Measurements from ENCODE around the gene GPX3.

The GPX3 gene, protein sequence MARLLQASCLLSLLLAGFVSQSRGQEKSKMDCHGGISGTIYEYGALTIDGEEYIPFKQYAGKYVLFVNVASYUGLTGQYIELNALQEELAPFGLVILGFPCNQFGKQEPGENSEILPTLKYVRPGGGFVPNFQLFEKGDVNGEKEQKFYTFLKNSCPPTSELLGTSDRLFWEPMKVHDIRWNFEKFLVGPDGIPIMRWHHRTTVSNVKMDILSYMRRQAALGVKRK

DNA sequence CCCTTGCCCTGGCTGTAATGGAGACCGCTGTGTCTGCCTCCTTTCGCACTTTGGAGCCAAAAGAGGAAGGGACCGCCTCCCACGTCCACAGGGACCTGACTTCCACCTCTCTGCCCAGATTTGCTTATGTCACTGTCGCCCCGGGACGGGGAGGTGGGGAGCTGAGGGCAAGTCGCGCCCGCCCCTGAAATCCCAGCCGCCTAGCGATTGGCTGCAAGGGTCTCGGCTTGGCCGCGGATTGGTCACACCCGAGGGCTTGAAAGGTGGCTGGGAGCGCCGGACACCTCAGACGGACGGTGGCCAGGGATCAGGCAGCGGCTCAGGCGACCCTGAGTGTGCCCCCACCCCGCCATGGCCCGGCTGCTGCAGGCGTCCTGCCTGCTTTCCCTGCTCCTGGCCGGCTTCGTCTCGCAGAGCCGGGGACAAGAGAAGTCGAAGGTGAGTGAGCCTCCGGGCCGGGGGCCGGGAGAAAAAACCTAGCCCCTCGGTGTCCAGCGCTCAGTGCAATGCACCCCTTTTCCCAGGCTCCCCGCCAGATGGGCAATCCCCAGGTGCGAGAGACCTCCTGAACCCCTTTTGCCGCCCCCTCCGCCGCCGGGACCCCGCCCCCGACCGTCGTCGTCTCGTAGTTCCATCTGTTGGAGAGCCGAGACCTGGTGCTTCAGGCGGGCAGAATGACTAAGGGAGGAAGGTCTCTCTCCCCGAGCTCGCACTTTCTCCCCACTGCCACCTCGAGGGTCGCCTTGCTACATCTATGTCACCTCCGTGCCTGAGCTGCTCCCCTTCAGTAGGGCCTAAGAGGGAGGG, at the start of gene GPX3:
Gene GPX3, plus strand, starts transcription at position 288 of the 807 bp plus-strand sequence. Its CDS starts 64 bp downstream, at position 352.
- peak; percentile 37 to 53 for DNase-seq

DNA sequence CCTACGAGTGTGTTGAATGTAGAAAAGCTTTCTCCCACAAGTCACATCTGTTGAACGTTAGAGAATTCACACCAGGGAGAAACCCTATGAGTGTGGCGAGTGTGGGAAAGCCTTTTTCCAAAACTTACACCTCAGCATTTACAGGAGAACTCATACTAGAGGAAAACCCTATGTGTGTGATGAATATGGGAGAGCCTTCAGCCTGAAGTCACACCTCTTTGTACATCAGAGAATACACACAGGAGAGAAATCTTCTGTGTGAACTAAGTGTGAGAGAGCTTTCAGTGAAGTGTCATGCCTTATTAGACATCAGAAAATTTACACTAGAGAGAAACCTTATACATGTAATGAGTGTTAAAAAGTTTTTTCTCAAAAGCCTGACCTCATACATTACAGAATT, 41.8 kb upstream of the GPX3 start:
- no peak for DNase-seq

DNA sequence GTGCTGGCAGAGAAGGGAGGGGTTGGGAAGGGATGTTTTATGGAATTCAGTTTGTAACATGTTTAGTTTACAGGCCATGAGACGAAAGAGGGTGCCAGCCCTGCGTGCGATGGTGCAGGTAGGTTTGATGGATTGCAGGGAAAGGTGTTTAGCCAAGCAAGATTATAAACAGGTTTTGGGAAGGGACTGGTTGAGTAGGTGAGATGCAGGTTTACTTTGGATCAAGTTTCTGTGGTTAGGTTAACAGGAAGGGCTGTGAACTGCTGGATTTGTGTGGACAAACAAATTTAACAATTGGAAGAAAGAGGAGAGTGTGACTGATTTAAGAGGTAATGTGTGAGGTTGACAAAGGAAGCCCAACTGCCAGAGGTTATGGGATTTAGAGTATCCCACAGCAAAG, 32.6 kb upstream of the GPX3 start:
- no peak for DNase-seq

DNA sequence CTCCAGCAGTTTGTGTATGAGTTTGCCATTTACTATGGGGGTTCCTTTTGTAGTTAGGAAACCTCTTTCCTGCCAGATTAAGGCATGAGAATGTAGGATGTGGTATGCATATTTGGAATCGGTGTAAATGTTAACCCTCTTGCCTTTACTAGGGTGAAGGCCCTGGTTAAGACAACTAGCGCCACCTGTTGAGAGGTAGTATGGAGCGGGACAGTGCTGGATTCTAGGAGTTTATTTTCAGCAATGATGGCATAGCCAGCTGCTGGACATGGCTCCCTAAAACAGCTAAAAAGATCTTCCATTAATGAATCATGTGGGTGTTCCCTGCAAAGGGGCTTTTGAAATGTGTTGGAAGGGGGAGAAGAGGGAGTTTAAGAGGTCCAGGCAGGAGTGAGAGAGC, 30.7 kb upstream of the GPX3 start:
- DNase-seq = peak in 1 of 2 donors; percentile 4

DNA sequence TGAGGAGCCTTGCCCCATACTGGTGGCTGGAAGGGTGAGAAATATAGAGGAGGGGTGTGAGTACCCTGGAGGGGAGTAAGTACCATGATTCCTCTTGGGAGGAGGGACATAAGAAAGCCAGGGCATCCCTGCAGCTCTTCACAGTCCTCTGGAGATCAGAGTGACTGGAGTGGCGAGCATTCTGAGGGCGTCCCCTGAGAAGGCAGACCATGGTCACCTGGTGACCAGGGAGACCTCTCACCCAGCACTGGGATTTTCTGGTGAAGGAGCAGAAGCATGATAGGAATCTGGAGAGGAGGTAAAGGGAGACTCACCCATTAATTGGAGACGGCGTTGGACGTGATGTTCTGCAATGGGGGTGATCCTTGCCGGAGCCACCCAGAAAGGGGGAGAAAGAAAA, 27.7 kb upstream of the GPX3 start:
- no peak for DNase-seq

DNA sequence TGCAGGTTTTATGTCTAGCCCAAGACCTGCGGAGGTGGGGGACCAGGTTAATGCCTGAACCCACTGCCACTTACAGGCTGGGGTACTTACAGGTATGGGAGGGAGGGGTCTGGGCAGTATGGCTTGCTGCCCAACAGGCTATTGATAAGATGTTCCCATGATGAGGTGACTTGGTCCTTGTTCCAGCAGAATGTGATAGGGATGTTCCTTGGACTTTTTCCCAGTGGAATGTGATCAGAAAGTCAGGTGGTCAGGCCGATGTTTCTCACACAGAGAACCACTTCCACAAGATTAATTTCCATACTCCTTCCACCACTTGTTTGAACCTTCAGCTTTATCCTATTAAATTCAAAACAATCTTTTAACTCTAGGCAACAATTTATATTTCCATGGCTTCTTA, 27.0 kb upstream of the GPX3 start:
- no peak for DNase-seq

DNA sequence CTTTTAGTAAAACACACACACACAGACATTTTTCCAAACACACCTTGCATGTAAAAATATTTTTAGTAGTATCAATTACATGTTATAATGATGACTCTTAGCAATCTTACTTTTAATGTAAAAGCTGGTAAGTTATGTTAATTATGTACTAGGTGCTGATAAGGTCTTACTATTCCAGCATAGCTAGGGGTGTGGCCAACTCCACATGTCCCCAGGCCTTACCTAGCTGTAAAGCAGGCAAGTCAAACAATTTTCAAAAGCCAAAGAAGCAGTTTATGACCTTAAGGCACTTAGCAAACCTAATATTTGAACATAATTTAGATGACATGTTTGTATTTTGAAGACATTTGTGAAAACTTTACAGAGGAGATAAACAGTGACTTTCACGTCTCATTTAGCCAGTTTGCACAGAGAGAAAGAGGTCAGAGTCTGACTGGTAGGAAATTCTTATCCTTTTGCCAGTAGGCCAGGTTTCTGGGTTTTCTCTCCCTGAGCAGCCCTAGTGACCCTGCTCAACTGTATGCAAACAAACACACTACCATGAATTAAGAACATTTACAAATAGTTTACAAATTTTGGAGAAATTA, 26.5 kb upstream of the GPX3 start:
- DNase-seq = no peak

DNA sequence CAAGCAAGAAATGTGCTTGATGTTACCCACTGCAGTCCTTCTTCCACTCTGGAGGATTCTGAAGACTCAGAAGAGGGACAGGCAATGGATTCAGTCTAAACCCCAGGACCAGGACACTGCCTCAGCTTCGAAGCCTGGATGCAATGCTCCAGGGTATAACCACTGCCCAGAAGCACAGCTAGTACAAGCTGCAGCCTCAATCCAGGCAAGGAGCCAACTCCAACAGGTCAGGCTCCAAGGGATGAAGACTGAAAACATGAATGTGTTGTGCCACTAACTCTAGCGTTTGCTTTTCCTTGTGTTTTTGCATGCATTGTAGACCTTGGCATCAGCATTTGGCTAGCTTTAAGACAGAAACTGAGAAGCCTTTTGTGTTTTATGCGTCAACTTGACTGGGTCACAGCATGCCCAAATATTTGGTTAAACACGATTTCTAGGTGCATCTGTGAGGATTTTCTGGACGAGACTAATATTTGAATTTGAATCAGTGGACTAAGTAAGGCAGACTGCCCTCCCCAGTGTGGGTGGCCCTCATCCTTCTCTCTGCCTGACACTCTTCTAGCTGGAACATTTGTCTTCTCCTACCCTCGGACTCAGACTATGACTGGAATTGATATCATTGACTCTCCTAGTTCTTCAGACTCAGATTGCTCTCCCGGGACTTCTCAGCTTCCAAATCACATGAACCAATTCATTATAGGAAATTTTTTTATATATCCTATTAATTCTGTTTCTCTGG, 20.5 kb upstream of the GPX3 start:
- no peak for DNase-seq

DNA sequence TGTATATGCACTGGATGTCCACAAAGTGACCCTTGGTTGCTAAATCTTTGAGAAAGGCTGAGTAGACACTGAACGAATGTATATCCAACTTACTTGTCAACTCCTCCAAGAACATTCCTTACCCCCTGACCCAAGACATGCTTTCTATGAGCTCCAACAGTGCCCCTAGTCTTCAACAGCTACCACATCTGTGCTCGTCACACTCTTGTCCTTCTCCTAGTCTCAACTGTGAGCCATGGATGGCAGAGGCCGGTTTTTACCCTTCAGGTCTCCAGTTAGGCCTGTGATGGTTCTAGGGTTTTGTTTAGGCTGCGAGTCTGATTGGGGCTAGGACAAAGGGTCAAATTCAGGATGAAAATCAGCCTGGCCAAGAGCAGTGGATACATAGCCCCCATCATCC, 19.0 kb upstream of the GPX3 start:
- DNase-seq = no peak

DNA sequence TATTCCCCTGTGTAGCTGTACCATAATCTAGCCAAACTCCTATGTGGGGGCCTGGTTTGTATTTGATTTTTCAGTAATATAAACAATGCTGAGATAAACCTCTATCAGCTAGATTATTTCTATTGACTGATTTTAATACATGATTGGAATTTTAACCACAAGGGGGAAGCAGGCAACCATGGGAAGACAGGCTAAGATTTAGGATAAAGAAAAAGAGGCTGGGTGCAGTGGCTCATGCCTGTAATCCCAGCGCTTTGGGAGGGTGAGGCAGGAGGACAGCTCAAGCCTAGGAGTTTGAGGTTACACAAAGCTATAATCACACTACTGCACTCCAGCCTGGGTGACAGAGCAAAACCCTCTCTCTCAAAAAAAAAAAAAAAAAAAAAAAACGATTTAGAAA, 18.1 kb upstream of the GPX3 start:
- no peak for DNase-seq

DNA sequence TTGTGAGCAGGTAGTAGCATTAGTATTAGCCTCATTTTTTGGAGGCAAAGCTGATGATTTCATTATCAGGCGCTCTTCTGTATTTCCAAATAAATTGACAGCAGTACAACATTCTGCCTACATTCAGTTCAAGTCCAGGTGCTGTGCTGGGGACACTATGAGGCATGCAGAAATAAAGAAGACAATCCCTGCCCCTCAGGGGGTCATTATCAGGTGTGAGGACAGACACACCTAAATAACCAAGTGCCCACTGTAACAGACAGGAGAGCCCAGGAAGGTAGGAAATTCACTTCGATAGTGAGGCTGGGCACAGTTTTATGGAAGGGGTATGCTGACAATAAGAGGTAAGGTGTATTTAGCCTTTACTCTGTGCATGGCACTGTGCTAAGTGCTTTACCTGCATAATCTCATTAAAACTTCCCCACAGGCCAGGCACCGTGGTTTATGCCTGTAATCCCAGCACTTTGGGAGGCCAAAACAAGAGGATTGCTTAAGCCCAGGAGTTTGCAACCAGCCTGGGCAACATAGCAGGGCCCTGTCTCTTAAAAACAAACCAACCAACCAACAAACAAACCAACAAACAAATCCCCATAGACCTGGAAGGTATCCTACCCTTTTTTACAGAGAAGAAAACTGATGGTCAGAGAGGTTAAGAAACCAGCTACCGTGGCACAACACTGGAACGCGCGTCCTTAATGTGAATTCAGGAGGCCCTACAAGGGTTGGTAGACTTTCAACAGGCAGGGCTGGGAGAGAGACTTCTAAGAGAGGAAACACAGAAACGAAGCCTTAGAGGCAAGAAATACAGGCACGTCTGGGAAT, 17.5 kb upstream of the GPX3 start:
- DNase-seq = no peak

DNA sequence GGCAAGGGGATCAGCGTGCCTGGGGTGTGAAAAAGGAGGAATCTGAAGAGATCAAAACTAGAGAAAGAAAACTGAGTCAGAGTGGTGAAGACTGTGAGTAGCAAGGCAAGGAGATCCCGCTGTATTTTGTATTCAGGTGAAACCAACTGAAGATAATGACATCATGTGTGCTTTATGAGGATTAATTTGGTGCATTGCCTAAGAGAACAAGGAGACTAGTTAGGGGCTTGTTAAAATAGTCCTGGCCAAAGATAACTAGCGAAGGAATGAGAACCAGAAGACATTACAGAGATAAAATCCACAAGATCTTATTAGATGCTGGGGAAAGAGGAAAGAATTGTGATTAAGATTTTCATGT, 16.9 kb upstream of the GPX3 start:
- DNase-seq = no peak

DNA sequence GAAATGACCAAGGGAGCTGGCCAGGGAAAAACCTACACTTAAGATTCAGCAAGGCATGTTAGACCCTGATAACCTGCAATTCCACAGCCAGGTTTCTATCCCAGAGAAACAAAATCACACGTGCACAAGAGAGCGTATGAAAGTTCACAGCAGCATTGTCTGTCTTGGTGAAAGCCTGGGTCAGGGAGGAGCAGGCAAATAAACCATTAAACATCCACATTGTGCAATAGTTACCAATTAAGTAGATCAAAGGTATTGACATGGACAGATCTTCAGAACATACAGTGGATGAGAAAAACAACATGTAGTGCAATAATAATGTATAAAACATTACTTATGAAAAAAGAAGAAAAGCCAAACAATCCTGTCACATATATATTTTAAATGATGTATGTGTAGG, 15.9 kb upstream of the GPX3 start:
- DNase-seq = no peak

DNA sequence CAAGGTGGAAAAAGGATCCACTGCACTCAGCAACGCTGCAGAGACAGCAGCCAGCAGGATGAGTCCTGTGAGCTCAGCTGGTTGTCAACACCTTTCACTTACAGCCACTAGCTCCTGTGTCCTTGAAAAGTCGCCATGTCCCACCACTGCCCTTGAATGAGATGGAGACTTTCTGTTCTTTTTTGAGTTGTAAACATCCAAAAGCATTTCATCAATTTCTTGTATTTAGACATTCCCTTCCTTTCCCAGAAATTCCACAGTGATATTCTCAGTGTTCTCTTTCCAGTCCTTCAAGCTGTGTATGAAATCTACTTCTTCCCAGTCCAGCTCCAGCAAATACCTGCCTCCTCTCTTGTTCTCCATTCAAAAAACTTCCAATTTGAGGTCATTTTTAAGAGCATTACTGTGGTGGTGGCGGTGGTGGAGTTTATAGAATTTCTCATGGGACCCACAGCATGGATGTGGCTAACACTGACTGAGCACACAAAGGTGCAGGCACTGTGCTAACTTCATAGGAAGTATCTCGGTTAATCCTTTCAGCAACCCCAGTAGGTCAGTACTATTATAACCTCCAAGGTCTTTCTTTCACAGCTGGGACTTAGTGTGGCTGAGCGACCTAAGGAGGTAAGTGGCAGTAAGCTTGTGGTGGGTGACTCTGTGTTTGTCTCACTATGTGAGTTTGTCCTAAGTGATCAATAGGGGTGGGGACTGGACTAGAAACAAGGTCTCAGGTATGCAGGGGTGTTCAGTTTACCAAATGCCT, 15.0 kb upstream of the GPX3 start:
- DNase-seq = no peak

DNA sequence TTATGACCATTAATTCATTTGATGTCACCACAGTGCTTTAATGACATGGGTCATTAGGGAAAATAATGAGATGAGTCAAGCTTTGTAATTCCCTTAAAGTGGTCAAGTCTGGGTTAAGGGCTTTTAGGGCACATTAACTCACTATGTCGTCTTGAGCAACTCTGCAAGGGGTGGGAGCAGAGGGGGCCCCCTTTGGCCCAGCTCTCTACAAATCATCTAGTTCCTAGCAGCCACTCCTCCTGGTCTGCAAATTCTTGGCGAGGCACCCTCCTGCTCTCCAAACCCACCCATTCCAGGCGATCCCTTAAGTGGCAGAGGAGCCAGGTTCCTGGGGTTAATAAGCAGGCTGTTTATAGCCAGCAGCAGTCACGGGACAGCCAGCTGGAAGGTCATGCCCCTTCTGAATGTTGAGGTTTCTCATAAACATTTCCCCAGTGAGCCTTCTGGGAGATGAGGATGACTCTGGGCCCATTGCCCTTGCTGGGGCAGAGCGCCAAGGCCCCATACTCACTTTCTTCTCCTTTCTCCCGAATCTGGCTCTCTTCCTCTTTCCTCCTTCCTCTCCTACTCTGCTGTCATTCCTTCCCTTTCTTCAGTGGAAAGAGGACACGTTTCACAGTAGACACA, 14.3 kb upstream of the GPX3 start:
- no peak for DNase-seq

DNA sequence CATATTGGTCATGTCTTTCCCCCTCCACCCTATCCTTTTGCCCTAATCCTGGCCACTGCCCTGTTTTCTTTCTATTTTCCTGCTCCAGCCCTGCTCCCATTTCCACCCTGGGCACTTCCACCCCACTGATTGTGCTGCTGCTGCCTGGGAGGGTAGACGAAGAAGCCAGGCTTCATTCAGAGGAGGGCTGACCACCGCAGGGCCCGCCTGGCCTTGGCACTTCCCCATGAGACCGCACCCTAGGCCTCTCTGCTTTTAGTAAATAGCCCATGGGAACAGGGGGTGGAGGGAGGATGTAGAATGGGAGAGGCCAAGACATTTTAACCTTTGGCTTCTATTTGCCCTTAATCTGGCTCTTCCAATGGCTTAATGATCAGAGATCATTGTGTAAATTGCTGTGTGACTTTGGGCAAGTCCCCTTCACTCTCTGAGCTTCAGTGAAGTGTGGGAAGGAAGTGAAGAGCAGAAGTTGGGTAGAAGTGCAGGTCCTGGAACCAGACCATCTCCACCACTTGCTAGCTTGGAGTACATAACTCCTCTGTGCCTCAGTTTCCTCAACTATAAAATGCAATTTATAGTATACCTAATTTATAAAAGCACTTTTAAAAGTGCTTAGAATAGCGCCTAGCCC, 13.6 kb upstream of the GPX3 start:
- DNase-seq = no peak

DNA sequence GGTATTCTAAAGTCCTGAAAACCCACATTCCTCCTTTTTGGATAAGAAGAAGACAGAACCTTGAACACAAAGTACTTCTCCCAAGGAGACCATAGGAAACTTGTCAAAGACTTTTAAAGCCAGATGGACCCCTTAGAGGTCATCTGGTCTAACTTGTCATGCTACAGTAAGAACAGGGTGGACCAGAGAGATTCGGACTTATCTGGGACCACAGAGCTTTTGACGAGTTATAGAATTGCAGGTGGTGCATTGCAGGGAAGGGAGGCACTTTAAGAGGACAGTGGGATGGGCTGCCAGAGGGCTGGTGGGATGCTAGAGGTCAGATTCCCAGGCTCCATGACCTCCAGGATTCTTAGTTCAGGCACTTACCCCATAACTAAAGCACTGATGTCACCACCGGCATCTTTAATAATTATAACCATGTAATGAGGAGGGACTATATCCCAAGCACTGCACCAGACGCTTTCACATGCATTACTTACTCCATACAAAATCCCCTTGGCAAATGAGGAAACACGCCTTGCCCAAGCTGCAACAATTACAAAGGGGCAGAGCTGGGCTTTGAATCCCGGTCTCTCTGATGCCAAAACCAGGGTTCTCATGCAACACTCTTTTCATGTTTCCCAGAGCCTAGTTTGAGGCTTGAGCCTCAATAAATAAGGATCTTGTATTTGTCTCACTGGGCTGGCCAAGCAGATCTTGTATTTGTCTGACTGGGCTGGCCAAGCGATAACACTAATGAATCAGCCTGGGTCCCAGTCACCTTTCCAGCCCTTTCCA, 12.8 kb upstream of the GPX3 start:
- DNase-seq = no peak

DNA sequence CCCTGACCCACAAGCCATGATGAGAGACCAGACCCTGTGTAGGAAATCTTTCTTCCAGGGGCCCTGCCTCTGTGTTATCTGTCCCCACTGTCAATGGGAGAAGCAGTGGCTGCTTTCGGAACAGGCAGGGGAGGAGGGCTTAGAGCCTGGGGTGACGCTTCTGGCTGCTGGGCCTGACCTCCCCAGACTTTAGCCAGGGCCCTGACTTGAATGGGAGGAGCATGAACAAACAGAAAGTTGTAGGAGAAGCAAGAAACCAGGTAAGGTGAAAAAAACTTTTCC, 12.2 kb upstream of the GPX3 start:
- DNase-seq = no peak

DNA sequence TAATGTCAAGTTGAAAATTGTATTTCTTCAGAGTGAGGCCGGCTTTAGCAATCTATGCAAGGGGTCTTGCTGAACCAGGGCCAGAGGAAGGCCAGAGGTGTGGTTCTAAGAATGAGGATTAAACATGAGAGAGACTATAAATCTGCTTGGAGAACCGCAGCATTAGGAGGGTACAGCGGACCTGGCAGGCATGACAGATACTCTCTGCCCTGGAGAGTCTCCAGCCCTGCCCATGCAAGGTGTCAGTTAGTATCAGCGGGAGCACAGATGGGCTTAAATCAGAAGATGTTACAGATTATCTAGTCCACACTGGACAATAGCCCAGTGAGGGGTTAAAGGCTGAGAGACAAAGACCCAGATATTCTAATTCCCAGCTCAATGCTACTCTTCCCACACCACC, 11.5 kb upstream of the GPX3 start:
- DNase-seq = no peak

DNA sequence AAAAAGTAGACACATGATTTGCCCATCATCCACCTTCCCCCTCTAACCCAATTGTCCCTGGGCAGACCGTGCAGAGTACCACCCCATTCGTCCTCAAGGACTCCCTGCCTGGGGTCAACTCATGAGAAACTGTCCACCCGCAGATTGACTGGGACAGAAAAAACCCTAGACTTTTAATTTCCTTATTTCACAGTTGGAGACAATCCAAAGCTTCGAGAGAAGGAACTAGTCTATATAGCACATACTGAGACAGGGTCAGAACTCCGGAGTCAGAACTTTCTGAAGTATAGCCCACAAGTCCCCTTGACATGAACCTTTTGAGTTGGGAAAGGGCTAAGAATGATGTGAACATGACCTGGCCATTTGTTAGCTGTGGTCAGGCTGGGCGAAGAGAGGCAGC, 7.5 kb upstream of the GPX3 start:
- DNase-seq = no peak
